OCI-LY7 (cell line): Measurements from ENCODE around the gene ZNF451. TPM values are rescaled to one million over a fixed set of nuclear protein-coding genes. Genes with fewer than 3 reads are reported as not detected.

ENCODE experiments used
- BruUV-seq: library from RNA; stranded (reverse); fragments of 400-500 nt; replicated peaks from 2 replicates; lab custom pipeline; 2021; lab: Mats Ljungman, UMichigan
- CTCF ChIA-PET: fragments of 300-600 bp; sonication (Branson Sonifier 250); formaldehyde crosslinking; loops from one replicate; lab custom pipeline; 2022; ENCODE audit warnings: antibody characterized with exemption; ENCODE audit not compliant: unreplicated experiment; lab: Charles Lee
- POLR2A ChIA-PET: fragments of 300-600 bp; sonication (Branson Sonifier 250); formaldehyde crosslinking; loops from one replicate; lab custom pipeline; 2022; ENCODE audit warnings: antibody characterized with exemption; lab: Charles Lee
- DNase-seq: peaks from one replicate; pipeline ENCODE4 v3.0.0-alpha.2; 2015; ENCODE audit warnings: low spot score
- H2AFZ ChIP-seq: fragments of 200-600 bp; sonication (generic), shearing (Covaris generic); 2 replicates; pipeline ENCODE4 v1.6.1; 2014; ENCODE audit warnings: mild to moderate bottlenecking, antibody characterized with exemption, low read length, moderate library complexity
- H3K27ac ChIP-seq: fragments of 200-600 bp; sonication (generic); 2 replicates; pipeline ENCODE4 v1.5.1; 2014; ENCODE audit warnings: mixed run types, low read depth, mild to moderate bottlenecking, moderate library complexity, low read length, inconsistent platforms; ENCODE audit not compliant: poor library complexity, severe bottlenecking
- H3K36me3 ChIP-seq: fragments of 200-600 bp; sonication (generic); 2 replicates; pipeline ENCODE4 v1.6.1; 2014; ENCODE audit warnings: mild to moderate bottlenecking, antibody characterized with exemption, low read length, moderate library complexity, mixed read lengths; ENCODE audit not compliant: insufficient read depth
- H3K4me1 ChIP-seq: fragments of 200-600 bp; sonication (generic); 2 replicates; pipeline ENCODE4 v1.5.1; 2014; ENCODE audit warnings: mild to moderate bottlenecking, low read length; ENCODE audit not compliant: insufficient read depth, poor library complexity, severe bottlenecking
- H3K4me2 ChIP-seq: fragments of 200-600 bp; sonication (generic); 2 replicates; pipeline ENCODE4 v1.6.1; 2014; ENCODE audit warnings: mild to moderate bottlenecking, low read length
- H3K4me3 ChIP-seq: fragments of 200-600 bp; sonication (generic); 2 replicates; pipeline ENCODE4 v1.5.1; 2014; ENCODE audit warnings: mild to moderate bottlenecking, low read depth, low read length; ENCODE audit not compliant: poor library complexity, severe bottlenecking
- H3K79me2 ChIP-seq: fragments of 200-600 bp; sonication (generic); 2 replicates; pipeline ENCODE4 v1.6.1; 2016; ENCODE audit warnings: low read depth, mild to moderate bottlenecking, low read length, moderate library complexity, mixed read lengths; ENCODE audit not compliant: insufficient read depth
- H3K9me2 ChIP-seq: fragments of 200-600 bp; sonication (generic); 2 replicates; pipeline ENCODE4 v1.6.1; 2016; ENCODE audit warnings: mild to moderate bottlenecking, low read length, mixed read lengths; ENCODE audit not compliant: insufficient read depth
- H3K9me3 ChIP-seq: fragments of 200-600 bp; sonication (generic); 2 replicates; pipeline ENCODE4 v1.6.1; 2014; ENCODE audit warnings: mild to moderate bottlenecking, mixed run types, low read length, mixed read lengths
- H4K20me1 ChIP-seq: fragments of 200-600 bp; sonication (generic); 2 replicates; pipeline ENCODE4 v1.6.1; 2014; ENCODE audit warnings: mild to moderate bottlenecking, antibody characterized with exemption, low read length, moderate library complexity, mixed read lengths; ENCODE audit not compliant: insufficient read depth
- CTCF ChIP-seq: fragments of 200-600 bp; sonication (generic); conservative IDR thresholded peaks from 2 replicates; pipeline ENCODE4 v1.5.1; 2014; ENCODE audit warnings: mild to moderate bottlenecking, antibody characterized with exemption, low read length, moderate library complexity, mixed read lengths
- EZH2phosphoT487 ChIP-seq: fragments of 200-600 bp; sonication (generic); IDR thresholded peaks from 2 replicates; pipeline ENCODE4 v1.6.1; 2018; ENCODE audit warnings: low read depth, borderline replicate concordance, mild to moderate bottlenecking, mixed run types, antibody characterized with exemption, low read length, moderate library complexity, mixed read lengths
- intact Hi-C: fragments of 100-400 bp; cut with micrococcal nuclease; formaldehyde crosslinking; loops from one replicate; pipeline ENCODE4 v1.10.0; 2022; ENCODE audit not compliant: unreplicated experiment
- total RNA-seq, 2 experiments: library from RNA; depleted of rRNA in 1 of 2; stranded (reverse); fragments of >200 nt in 1 of 2; shearing (Covaris generic) in 1 of 2; gene quantifications; 2 replicates each; pipeline ENCODE4 v1.2.3, GENCODE V29; 2014 to 2022

Gene ZNF451
- total RNA-seq, 2 experiments from 2014 or later, result 50.0 to 66.7 TPM

- Histone ChIP-seq H3K27ac (no peak overlapping the region), H2AFZ (no peak overlapping the region), H3K79me2 (no peaks in the 10 kb centered on the region), H3K9me2 (no peaks in the 10 kb centered on the region), H4K20me1 (no peaks in the 10 kb centered on the region), H3K4me3 (no peak overlapping the region), H3K4me1 (no peaks in the 10 kb centered on the region), H3K4me2 (no peak overlapping the region), H3K36me3 (peaks cover 25% of the 10 kb centered on the region; the same call in 1 of the 2 replicates), H3K9me3 (no peaks in the 10 kb centered on the region)
- CTCF ChIA-PET, result no interaction called here
- TF ChIP-seq EZH2phosphoT487 (no peak), CTCF (no peak)
- intact Hi-C loops, result no loop called here
- POLR2A ChIA-PET, result no interaction called here
- no peak for DNase-seq
- BruUV-seq, result no TSS peak
Measured at GRCh38 chr6:57193177-57193576, 103.2 kb downstream of the ZNF451 start.

GRCh38 chr6:57195457-57195856 is 105.5 kb downstream of the ZNF451 start:
- POLR2A ChIA-PET, result no interaction called here
- TF ChIP-seq CTCF, result no peak
- TF ChIP-seq EZH2phosphoT487, result no peak
- Histone ChIP-seq H3K4me3 (no peak overlapping the region), H3K4me1 (no peaks in the 10 kb centered on the region), H3K27ac (no peak overlapping the region), H3K79me2 (no peaks in the 10 kb centered on the region), H2AFZ (no peak overlapping the region), H3K4me2 (no peak overlapping the region), H3K9me3 (no peaks in the 10 kb centered on the region), H4K20me1 (no peaks in the 10 kb centered on the region), H3K36me3 (peaks cover 18% of the 10 kb centered on the region; the same call in 1 of the 2 replicates), H3K9me2 (no peaks in the 10 kb centered on the region)
- DNase-seq, result no peak
- BruUV-seq, result no TSS peak
- intact Hi-C loops, result no loop called here
- CTCF ChIA-PET, result no interaction called here

GRCh38 chr6:57198926-57199636 is 109.1 kb downstream of the ZNF451 start:
- no peaks in the 10 kb centered on the region for H3K4me1 ChIP-seq
- no peak for TF ChIP-seq EZH2phosphoT487
- TF ChIP-seq CTCF, result no peak
- BruUV-seq, result no TSS peak
- no peaks in the 10 kb centered on the region for H3K9me3 ChIP-seq
- POLR2A ChIA-PET, result interaction anchor here (0.6 kb wide), 1 partner anchor 645 kb away, joined by 3 read pairs; no protein-coding TSS in a partner anchor
- no peak overlapping the region for H3K4me3 ChIP-seq
- no peaks in the 10 kb centered on the region for H3K36me3 ChIP-seq
- no peak overlapping the region for H3K4me2 ChIP-seq
- DNase-seq, result no peak
- H3K9me2 ChIP-seq, result no peaks in the 10 kb centered on the region
- intact Hi-C loops, result no loop called here
- H4K20me1 ChIP-seq, result no peaks in the 10 kb centered on the region
- H2AFZ ChIP-seq, result no peak overlapping the region
- H3K27ac ChIP-seq, result no peak overlapping the region
- CTCF ChIA-PET, result no interaction called here
- H3K79me2 ChIP-seq, result no peaks in the 10 kb centered on the region
